Esophagus squamous epithelium (tissue), 4 donors: ENCODE results near the gene C19orf81.

Source experiments
- CTCF ChIP-seq, 6 experiments: fragments of 450-650 bp in 4 of 6; fragments of 200-600 bp in 2 of 6; sonication (generic) in 2 of 6; IDR thresholded peaks; one replicate each; pipeline ENCODE4 v1.5.1; 2016 to 2019; ENCODE audit warnings: antibody characterized with exemption in 6 of 6, mild to moderate bottlenecking in 4 of 6, moderate library complexity in 4 of 6
- POLR2A ChIP-seq, 4 donors: fragments of 450-650 bp; IDR thresholded peaks; one replicate each; pipeline ENCODE4 v1.6.1; 2017; ENCODE audit warnings: antibody characterized with exemption in 4 of 4, mild to moderate bottlenecking in 4 of 4, moderate library complexity in 3 of 4

GRCh38 chr19:50629801-50630200 lies 19.4 kb upstream of the C19orf81 start:
- TF ChIP-seq CTCF (IDR thresholded peaks at IDR 0.05) (no peak), POLR2A (IDR thresholded peaks at IDR 0.05) (no peak)
